Activated T-cell treated with anti-CD3 and anti-CD28 coated beads for 24 hours (primary cell): ENCODE measurements around the gene GFER.
"Not testable (repeated sequence)": the region's sequence is repeated elsewhere in the genome, so short reads cannot be mapped to it uniquely, and the experiment has no call there.

Source experiments
- DNase-seq: peaks from one replicate; pipeline ENCODE4 v3.0.0-alpha.2; 2020; ENCODE audit warnings: low read depth

The GFER gene

DNA sequence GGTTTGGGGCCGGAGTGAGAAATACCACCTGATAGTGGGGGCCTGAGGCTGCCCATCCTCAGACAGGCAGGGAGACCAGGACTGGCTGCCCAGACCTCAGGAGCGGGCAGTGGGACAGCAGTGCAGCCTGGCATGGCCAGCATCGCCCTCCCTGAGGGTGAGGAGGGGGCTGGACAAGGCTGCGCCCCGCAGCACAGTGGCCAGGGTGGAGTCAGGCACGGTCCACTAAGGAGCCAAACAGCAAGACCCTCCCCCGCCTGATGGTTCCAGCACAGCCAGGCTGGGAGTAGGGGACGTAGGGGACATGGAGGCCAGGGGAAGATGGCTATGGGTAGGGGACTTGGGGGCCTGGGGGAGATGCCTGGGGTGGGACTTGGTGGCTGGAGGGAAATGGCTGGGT, 22.3 kb downstream of the GFER start:
- DNase-seq: no peak

DNA sequence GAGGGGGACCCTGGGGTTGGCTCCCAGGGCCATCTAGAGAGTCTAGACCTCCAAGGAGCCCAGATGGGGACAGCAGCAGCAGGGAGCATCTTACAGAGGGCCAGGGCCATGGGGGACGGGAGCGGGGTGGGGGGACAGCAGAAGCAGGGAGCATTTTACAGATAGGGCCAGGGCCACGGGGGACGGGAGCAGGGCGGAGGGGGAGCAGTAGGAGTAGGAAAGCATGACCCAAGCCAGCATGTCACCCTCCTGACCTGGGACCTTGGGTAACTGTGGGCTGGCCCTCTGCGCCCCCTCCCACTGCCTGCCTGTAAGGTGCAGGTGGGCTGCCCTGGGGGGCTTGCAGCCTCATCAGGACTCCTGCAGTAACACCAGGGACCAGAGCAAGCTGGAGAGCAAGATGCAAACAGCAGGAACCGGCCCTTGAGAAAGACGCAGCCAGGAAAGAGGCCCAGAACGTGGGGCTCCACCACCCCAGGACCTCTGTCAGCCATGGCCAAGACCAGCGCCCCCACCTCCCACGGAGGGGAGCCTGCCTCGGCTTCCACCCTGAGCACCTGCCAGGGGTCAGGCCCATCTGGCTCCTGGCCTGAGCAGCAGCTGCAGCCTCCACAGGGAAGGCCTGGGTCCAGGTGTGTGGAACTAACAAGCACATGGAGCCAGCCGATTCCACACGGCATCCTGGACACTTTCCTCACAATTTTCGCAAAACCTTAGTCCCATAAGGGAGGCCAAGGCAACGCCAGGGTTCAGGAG, 23.3 kb downstream of the GFER start:
- DNase-seq: no peak

DNA sequence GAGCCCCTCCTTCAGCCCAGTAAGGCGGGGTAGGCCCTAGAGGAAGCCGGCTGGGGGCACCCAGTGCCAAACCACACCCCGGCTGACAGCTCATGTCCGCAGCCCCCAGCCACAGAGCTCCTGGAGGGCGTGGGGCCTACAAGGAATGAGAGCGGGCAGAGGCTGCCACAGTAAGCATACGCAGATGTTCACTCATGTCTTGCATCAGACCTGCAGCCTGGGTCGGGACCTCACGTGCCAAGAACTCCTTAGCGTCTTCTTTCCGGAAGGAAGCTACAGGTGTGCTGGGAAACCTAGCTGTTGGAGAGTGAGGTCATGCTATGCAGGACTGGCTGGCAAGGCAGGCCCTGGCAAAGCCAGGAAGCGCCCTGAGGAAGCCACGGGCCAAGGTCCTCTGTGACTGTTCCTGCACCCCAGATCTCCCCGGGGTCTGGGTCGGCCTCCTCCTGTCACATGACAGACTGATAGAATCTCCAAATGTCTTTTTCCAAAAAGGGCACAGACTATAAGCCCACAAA, 24.1 kb downstream of the GFER start:
- DNase-seq: no peak

DNA sequence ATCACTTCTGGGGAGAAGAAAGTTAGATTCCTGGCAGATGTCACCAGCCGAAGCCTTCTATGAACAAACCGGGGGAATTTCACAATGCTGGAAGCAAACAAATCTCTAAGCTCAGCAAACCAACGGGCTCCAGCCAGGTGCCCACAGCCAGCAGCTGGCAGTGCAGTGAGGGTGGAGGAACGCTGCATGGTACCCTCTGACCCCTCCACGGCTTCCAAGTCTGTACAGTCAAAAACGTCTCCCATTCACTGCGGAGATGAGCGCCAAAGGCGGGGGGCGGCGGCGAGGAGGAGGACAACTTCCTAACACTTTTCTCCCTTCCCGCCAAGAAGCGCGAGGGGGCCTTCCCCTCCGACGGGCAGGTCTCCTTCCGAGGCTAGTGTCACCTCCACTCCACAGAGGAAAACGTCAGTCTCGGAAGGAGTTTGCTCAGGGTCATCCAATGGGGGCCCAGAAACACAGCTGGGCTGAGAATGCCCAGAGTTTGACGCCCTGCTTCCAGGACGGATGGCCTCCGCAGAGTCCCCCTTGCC, 24.7 kb downstream of the GFER start:
- DNase-seq: no peak

DNA sequence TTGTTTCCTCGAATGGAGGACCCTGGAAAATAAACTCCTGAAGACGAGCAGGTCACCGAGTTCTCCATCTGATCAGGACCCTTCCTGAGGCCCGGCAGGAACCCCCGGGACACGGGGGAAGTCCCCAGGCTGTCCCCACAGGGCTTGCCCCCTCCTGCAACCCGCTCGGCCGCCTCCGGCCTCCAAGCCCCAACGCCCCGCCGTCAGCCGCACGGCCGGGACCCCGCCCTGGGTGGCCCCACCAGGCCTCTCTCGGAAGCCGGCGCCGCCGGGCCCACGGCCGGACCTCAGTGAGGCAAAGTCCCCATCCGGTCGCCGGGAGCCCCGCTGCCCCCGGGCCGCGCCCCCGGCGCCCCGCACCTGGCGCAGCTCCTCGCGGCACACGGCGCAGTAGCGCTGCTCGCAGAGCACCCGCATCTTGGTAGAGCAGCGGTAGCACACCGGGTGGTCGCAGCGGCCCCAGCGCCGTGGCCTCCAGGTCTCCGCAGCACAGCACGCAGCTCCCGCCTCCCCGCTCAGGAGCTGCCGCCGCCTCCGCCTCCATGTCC, 25.2 kb downstream of the GFER start:
- DNase-seq: no peak

DNA sequence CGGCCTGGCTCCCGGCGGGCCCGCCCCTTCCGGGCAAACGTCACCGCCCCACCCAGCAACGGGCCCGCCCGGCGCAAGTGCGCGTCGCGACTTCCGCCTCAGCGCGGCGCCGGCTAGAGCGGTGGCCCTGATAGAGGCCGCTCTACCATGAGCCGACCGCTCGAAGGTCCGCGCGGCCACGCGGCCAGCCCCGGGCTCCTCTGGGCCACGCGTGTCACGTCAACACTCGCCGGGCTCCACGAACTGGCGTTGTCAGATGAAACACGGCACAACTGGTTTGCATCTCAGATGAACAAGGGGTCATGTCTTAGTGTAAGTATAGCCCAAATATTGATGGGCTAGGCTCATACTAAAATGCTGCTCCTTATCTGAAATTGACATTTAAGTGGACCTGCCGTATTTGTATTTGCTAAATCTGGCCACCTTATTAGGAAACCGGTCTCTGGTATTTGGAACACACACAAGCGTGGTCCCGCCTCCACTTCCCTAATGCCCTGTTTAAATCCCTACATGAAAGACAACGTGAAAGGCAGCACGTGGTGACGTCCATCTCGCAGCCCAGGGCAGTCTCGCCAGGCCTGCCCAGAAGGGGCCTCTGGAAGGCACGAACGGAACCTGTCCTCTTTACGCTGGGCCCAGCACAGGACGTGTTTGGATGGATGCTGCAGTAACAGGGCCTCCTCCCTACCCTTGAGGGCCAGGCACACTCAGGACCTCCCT, 26.0 kb downstream of the GFER start, which contains the start of gene ZNF598:
TSS of gene ZNF598 (minus strand) at position 31 of the 720 bp plus-strand sequence.
- DNase-seq: peak; percentile 70

DNA sequence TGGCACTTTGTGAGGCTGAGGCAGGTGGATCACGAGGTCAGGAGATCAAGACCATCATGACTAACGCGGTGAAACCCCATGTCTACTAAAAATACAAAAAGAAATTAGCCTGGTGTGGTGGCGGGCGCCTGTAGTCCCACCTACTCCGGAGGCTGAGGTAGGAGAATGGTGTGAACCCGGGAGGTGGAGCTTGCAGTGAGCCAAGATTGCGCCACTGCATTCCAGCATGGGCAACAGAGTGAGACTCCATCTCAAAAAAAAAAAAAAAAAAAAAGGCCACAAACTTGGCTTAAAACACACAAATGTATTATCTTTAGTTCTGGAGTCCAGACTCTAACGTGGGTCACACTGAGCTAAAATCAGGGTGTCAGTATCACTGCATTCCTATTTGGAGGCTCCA, 27.7 kb downstream of the GFER start:
- DNase-seq: not testable (repeated sequence)

DNA sequence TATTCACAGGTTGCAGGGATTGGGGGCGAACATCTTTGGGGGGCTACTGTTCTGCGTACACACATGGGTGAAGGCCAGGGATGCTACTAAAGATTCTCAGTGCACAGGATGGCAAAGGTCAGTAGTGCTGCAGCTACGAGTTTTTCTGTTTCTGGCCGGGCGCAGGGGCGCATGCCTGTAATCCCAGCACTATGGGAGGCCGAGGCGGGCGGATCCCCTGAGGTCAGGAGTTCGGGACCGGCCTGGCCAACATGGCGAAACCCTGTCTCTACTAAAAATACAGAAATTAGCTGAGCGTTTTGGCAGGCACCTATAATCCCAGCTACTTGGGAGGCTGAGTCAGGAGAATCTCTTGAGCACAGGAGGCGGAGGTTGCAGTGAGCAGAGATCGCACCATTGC, 29.5 kb downstream of the GFER start:
- DNase-seq: no peak

DNA sequence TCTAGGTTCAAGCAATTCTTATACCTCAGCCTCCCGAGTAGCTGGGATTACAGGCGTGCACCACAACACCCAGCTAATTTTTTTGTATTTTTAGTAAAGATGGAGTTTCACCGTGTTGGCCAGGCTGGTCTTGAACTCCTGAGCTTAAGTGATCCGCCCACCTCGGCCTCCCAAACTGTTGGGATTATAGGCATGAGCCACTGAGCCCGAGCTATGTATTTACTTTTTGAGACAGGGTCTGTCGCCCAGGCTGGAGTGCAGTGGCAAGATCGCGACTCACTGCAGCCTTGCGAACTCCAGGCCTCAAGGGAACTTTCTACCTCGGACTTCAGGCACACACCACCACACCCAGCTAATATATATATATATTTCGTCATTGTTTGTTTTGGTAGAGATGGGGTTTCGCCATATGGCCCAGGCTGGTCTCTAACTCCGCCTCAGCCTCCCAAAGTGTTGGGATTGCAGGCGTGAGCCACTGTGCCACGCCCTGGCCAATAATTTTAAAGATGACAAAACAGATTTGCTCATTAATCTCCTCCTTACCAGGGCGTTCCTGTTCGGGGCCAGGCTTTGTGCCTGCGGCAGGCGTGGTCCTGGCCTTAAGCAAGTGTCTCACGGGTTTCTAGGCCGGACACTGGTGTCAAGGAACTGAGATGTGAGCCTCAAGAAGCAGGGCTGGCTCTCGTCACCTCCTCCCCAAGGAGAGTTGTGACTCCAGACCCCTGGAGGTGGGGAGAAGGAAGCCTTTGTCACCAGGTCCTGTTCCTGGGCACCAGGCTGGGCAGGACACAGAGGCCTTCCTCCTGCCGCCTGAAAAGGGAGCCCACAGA, 31.3 kb downstream of the GFER start:
- DNase-seq: no peak

DNA sequence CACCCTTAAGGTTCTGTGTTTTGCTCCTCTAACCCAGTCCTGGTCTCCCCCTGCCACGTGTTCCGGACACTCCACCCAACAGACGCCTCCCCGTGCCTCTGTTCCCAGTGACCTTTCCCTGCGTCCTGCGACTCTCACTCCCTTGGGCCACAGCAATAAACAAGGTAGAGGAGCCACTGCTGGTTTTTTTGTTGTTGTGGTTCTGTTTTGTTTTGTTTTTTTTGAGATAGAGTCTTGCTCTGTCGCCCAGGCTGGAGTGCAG, 31.9 kb downstream of the GFER start:
- DNase-seq: no peak

DNA sequence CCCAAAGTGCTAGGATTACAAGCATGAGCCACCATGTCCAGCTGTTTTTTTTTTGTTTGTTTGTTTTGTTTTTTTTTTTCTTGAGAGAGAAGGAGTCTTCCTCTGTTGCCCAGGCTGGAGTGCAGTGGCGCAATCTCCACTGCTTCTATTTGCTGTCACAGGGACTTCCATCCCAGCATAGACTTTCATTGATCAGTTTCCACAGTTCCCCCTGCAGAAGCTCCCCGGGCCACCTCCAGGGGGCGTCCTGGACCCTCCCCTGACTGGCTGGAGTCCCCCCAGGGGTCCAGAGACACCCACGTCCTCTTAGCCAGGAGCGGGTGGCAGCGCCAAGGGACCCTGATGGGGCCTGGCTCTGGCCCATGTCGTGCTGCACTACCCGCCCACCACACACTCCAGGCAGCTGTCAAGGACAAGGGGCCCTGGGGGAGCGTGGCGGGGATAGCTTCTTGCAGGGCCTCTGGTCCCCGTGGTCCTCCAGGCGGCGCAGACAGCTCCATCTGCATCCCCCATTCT, 32.5 kb downstream of the GFER start:
- DNase-seq: no peak

DNA sequence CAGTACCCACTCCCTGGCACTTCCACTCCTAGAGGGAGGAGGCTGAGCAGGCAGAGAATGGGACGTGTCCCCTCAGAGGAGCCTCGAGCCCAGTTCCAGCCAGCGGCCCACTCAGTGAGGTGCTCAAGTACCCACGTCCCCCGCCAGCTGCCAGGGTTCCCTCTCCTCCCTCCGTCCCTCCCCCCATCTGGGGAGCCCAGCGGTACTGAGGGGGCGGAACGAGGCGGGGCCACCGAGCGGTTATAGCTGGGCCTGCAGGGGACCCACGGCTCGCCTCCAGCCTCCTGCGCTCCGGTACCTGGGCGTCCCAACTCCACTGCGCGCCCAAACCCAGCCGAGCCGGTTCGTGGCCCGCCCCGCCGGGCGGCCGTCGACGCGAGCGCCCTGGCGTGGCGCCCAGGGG, 35.5 kb downstream of the GFER start, which contains the start of gene NPW:
TSS of gene NPW (plus strand) at position 268 of the 403 bp plus-strand sequence.
- no peak for DNase-seq

DNA sequence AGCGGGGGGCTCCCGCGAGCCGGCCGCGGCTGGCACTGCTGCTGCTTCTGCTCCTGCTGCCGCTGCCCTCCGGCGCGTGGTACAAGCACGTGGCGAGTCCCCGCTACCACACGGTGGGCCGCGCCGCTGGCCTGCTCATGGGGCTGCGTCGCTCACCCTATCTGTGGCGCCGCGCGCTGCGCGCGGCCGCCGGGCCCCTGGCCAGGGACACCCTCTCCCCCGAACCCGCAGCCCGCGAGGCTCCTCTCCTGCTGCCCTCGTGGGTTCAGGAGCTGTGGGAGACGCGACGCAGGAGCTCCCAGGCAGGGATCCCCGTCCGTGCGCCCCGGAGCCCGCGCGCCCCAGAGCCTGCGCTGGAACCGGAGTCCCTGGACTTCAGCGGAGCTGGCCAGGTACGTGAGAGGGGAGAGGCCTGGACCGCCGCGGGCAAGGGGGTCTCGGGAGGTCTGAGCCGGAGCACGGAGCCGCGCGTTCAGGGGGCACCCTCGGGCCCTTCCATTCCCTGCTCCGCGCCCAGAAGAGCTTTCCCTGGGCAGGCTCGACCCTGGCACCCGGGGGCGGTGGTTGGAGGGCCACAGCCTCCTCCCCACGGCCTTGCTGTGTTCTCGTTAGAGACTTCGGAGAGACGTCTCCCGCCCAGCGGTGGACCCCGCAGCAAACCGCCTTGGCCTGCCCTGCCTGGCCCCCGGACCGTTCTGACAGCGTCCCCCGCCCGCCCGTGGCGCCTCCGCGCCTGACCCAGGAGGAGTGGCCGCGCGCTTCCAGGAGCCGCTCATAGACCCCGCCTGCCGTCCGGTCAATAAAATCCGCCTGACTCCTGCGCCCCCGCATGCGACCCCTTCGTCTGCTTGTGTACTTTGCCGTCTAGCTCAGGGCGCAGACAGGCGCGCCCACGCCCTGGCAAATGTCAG, 36.2 kb downstream of the GFER start:
- no peak for DNase-seq

DNA sequence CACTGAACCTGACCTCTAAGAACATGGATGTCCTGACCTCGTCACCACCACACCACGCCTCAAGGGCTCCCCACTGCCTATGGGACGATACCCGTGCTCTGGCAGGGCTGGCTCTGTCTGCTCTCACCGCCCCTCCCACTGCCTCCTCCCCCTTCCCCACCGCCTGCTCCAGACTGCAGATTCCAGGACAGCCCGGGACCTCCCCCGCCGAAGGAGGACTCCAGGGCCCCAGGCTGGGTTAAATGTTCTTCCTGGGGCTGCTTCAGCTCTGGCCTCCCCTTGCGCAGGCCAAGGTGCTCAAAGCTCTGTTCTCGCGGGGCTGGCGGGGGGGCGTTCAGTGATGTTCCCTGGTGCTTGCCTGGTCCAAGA, 38.7 kb downstream of the GFER start:
- DNase-seq: no peak

DNA sequence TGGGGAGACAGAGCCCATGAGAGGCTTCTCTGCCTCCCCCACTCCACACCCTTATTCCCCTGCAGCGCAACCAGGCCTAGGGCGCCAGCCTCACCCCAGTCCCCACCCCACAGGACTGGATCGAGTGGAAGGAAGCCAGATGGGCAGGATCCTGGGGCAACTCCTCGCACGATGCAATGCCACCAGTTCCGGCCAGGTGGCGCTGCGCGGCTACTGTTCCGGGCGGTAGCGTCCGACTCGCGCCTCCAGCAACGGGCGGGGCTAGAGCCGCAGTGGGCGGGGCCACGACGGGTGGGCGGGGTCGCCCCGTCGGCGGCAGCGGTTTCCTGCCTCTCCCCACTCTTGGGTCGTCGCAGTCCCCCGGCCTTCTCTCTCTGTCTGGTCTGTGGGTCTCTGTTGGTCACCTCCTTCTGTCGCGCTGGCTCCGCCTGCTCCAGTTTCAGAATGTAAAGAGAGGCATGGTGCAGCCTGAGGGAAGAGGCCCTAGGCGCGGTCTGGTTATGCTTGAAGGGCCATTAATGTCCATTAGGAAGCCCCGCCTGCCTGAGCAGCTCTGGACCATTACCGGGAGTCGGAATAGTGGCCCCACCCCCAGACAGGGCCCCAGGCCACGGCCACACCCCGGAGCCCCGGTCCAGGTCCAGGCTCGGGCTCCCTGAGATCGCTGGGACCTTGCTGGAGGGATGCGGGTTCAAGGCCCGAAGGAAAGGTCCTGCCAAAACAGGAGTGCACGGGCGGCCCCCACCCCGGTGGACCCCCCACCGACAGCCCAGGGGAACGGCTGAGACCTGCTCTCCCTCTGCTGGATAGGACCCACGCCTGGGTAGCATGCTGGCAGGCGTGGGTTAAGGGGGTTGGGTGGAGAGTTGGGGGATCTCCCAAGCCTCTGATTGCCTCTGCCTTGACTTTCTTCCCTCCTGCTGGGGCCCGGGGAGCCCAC, 39.4 kb downstream of the GFER start:
- peak; percentile 93 for DNase-seq

DNA sequence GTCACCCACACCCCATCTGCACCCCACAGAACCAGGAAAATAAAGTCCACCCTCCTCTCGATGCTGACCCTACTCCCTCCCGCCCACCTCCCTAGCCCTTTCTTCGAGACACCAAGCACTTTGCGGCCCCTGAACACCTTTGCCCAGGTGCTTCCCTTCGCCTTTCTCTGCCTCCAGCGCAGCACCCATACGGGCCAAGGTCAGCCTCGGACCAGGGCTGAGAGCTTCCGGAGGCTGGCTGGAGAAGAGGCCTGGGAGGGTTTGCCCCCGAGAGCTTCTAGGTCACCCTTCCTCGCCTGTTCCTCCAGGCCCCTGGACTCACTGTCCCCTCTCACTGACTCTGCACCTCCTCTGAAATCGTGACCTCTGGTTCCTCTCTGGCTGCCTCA, 40.0 kb downstream of the GFER start:
- DNase-seq: no peak

DNA sequence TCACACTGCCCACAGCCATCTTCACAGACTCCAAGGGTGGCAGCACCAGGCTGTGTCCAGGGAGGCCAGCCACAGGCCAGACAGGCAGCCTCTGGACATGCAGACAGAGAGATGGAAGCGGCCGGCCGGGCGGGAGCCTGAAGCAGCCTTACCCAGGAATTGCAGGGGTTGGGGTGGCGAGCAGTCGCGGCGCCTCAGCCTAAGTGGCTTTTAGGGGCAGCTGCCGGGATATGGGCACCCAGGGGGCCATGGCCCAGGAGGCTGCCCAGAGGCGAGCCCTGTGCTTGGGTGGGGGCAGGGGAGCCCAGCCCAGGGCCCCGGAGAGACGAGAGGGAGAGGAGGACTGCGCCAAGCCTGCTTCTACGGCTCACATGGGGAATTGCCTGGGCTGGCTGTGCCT, 41.3 kb downstream of the GFER start:
- no peak for DNase-seq

DNA sequence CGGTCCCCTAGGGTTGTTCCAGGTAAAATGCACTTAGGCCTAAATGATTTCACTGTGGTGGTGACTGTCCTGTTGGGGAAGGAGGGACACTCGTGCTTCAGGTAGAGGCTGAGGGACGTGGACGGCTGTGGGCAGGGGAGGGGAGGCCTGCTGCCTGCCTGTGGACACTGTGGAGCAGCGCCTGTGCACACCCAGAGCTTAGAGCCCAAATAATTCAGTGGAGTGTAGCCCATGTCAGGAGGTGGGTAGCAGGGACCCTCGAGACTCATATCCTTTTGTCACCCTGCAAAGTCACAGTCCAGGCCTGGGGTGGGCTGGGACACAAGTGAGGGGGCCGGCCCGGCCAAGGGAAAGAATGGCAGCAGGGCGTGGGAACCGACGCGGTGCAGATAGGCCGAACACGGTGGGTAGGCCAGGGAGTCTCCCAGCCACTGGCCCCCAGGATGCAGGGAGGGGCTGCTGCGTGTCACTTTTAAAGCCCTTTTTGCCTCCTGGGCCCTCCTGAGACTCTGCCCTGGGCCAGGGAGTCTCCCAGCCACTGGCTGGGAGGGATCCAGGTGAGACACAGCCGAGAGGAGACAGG, 42.0 kb downstream of the GFER start:
- DNase-seq: no peak

DNA sequence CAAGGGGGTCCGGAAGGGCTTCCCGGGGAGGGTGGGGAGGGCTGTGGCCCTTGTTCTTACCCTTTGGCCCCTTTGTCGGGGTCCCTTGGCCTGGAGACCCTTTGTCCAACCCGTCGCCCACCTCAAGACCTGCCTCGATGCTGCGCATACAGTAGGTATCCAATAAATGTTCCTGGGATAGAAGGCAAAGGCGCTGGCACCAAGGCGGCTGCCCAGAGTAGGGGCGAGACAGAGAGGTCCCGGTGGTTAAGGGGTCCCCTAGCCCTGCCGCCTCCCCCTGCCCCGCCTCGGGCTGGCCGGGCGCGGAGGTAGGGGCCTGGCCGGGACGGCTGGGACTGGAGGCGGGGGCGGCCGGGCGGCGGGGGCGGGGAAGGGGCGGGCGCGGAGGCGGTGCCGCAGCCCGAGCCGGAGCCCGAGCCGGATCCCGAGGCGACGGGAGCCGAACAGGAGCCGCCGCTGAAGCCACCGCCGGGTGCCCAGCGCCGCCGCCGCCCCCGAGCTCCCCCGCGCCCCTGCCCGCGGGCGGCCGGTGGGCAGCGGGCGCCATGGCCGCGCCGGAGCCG, 42.5 kb downstream of the GFER start, which contains the start of gene NHERF2:
TSS of gene NHERF2 (plus strand) at position 442 of the 563 bp plus-strand sequence. CDS start at position 546, 104 bp downstream.
- no peak for DNase-seq
